ENCODE results near the gene CLIC4.

- TF ChIP-seq CTCF (IDR thresholded peaks at IDR 0.05; ENCODE audit: low read depth, low read length) (no peak), MYC (IDR thresholded peaks at IDR 0.05; ENCODE audit: low read depth, low read length) (no peak), POLR2A (IDR thresholded peaks at IDR 0.05; ENCODE audit: extremely low read depth, insufficient read length) (no peak)
Measured at GRCh38 chr1:24778141-24778540, 32.9 kb downstream of the CLIC4 start.

Measured in NB4 (cell line).